Thymus (tissue), 11 donors: ENCODE measurements around the gene HSP90B1. TPM values are rescaled to one million over a fixed set of nuclear protein-coding genes. Genes with fewer than 3 reads are reported as not detected.

Experiments
- DNase-seq, 9 donors: peaks; one replicate each; pipeline ENCODE4 v3.0.0-alpha.2; 2013; ENCODE audit warnings: low spot score in 9 of 9, low read depth in 6 of 9, missing footprints in 1 of 9
- H3K27ac ChIP-seq, 2 donors: one replicate each; pipeline ENCODE4 v1.5.1; 2013; ENCODE audit warnings: control low read depth in 1 of 2, low read depth in 1 of 2, low read length in 1 of 2, mild to moderate bottlenecking in 1 of 2, moderate library complexity in 1 of 2
- H3K27me3 ChIP-seq, 2 donors: one replicate each; pipeline ENCODE4 v1.5.1; 2013; ENCODE audit warnings: low read length in 1 of 2; ENCODE audit not compliant: control insufficient read depth in 2 of 2, insufficient read depth in 1 of 2
- H3K36me3 ChIP-seq, 2 donors: one replicate each; pipeline ENCODE4 v1.5.1; 2013; ENCODE audit warnings: low read length in 1 of 2, mild to moderate bottlenecking in 1 of 2, moderate library complexity in 1 of 2; ENCODE audit not compliant: control insufficient read depth in 2 of 2, insufficient read depth in 2 of 2
- H3K4me1 ChIP-seq, 2 donors: one replicate each; pipeline ENCODE4 v1.5.1; 2013; ENCODE audit warnings: low read length in 2 of 2; ENCODE audit not compliant: control insufficient read depth in 2 of 2, insufficient read depth in 2 of 2
- H3K4me3 ChIP-seq, 2 donors: one replicate each; pipeline ENCODE4 v1.5.1; 2013; ENCODE audit warnings: low read length in 2 of 2, control low read depth in 1 of 2, mild to moderate bottlenecking in 1 of 2
- H3K9me3 ChIP-seq, 2 donors: one replicate each; pipeline ENCODE4 v1.5.1; 2013; ENCODE audit warnings: low read length in 1 of 2, mild to moderate bottlenecking in 1 of 2; ENCODE audit not compliant: control insufficient read depth in 2 of 2, insufficient read depth in 1 of 2
- WGBS: extraction: QIAGEN DNeasy Blood & Tissue Kit; methylation state at CpG from one replicate; pipeline ENCODE4 v1.1.7; 2013; 5-methylcytosine and 5-hydroxymethylcytosine counted together
- polyA plus RNA-seq: library from polyadenylated mRNA; stranded (reverse); fragments of 200-250 nt; gene quantifications from one replicate; pipeline ENCODE4 v1.2.3, GENCODE V29; 2013
- total RNA-seq: library from RNA; stranded (reverse); fragments of 120-200 nt; gene quantifications from one replicate; pipeline ENCODE4 v1.2.4, GENCODE V29; 2013
- donor health status: healthy.

The HSP90B1 gene
- total and polyA plus RNA-seq, 2 donors, result 309 to 467 TPM

DNA sequence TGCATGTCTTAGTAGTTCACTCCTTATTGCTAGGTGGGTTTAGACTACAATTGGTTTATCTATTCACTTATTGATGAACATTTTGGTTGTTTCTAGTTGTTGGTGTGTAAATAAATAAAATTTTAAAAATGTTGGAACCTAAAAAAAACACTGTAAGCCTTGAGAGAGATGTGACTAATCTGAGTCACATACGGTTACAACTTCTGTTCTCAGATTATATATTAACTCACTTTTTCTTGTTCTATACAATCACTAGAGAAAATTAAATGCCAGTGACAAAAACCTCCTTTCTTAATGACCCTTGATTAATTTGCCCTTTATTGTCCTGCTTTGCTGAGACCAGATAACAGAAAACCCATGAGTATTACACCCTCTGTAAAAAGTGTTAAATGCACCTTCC is 28.4 kb downstream of the HSP90B1 start:
- Histone ChIP-seq H3K9me3 (no peaks in the 10 kb centered on the region), H3K36me3 (peaks cover 6 to 8% of the 10 kb centered on the region in 2 donors), H3K27me3 (no peaks in the 10 kb centered on the region), H3K4me1 (peaks cover 7 to 15% of the 10 kb centered on the region in 2 donors), H3K27ac (no peak overlapping the region), H3K4me3 (no peak overlapping the region)
- 99% methylated on average over 1 of the region's 1 CpG for whole genome bisulfite sequencing
- no peak for DNase-seq

DNA sequence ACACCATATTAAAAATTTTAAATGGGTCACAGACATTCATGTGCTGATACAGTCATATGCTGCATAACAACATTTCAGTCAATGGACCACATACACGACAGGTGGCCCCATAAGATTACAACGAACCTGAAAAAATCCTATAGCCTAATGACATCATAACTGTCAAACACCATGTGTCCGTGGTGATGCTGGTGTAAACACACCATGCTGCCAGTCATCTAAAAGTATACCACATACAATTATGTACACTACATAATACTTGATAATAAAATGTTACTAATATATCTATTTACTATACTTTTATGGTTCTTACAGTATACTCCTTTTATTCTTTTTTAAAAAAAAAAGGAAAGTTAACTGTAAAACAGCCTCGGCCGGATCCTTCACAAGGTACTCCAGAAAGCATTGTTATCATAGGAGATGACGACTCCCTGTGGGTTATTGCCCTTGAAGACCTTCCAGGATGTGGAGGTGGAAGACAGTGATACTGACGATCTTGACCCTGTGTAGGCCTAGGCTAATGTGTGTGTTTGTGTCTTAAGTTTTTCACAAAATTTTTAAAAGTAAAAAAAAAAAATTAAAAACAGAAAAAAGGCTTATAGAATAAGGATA is 30.5 kb downstream of the HSP90B1 start:
- Histone ChIP-seq H3K27ac (no peak overlapping the region), H3K4me1 (peaks cover 17% of the 10 kb centered on the region in 2 donors)
- WGBS, result 92% methylated on average over 7 of the region's 7 CpGs

DNA sequence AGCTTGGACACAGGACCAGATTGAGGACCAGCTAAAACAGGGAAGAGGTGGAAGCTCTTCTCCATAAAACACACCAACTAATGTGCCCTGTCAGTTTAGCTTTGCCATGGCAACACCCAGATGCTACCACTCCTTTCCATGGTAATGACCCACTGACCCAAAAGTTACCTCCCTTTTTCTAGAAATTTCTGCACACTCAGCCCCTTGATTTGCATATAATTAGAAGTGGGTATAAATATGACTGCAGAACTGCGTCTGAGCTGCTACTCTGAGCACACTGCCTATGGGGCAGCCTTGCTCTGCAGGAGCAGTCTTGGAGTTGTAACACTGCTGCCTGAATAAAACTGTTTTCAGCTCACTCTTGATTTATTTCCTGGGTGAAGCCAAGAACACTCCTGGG is 32.3 kb downstream of the HSP90B1 start:
- 95% methylated on average over 1 of the region's 1 CpG for WGBS
- Histone ChIP-seq H3K4me3 (no peak overlapping the region), H3K4me1 (peaks cover 14 to 17% of the 10 kb centered on the region in 2 donors), H3K9me3 (no peaks in the 10 kb centered on the region), H3K36me3 (no peaks in the 10 kb centered on the region), H3K27me3 (no peaks in the 10 kb centered on the region), H3K27ac (no peak overlapping the region)
- no peak for DNase-seq

More for the DNA sequence above, 30.5 kb downstream of the HSP90B1 start:
- no peak for DNase-seq
- Histone ChIP-seq H3K9me3 (no peaks in the 10 kb centered on the region), H3K4me3 (no peak overlapping the region), H3K36me3 (no peaks in the 10 kb centered on the region), H3K27me3 (no peaks in the 10 kb centered on the region)

DNA sequence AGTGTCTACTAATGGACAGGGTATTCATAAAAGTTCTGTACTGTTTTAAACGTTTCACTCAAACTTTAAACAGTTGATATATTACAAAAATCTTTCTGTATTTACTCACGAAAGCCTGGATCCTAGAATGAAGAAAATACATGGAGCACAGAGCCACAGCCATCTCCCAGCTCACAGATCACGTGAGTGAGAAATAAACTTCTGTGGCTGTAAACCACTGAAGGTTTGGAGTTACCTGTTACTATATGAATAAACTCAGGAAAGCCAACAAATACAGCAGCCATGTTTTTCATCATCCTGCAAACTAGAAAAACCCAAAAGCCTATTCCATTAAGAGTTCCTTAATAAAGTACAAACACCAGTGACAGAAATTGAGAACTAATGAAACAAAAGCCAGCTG is 34.6 kb downstream of the HSP90B1 start:
- WGBS, result 44% methylated on average over 3 of the region's 3 CpGs
- no peaks in the 10 kb centered on the region for H3K27me3 ChIP-seq
- H3K36me3 ChIP-seq, result peaks cover 13% of the 10 kb centered on the region in 2 donors
- H3K9me3 ChIP-seq, result no peaks in the 10 kb centered on the region
- H3K27ac ChIP-seq, result peak overlapping the region in 1 of 2 donors; percentile 97
- no peak for DNase-seq
- peak overlapping the region; percentile 83 to 97 for H3K4me3 ChIP-seq
- peaks cover 17 to 21% of the 10 kb centered on the region in 2 donors for H3K4me1 ChIP-seq

DNA sequence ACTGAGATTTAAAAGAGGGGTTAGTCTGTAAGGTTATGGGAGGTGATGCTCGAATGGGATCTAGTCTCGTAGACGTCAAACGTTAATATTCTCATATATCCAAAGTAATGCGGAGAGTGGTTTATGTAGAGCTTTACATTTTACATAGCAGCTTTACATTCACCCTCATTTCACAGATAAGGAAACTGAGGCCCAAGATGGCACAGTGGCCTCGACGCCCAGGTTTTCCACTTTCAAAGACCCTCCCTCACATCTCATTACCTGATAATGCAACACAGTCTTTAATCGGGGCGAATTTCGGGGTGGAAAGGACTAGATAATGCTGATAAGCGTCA is 35.0 kb downstream of the HSP90B1 start:
- Histone ChIP-seq H3K27ac (peak overlapping the region; percentile 96 to 97), H3K4me1 (peaks cover 17 to 21% of the 10 kb centered on the region in 2 donors), H3K36me3 (peaks cover 15 to 17% of the 10 kb centered on the region in 2 donors), H3K4me3 (peak overlapping the region; percentile 83 to 97), H3K9me3 (no peaks in the 10 kb centered on the region), H3K27me3 (no peaks in the 10 kb centered on the region)
- DNase-seq, result no peak
- WGBS, result under 1% methylated on average over 11 of the region's 11 CpGs

DNA sequence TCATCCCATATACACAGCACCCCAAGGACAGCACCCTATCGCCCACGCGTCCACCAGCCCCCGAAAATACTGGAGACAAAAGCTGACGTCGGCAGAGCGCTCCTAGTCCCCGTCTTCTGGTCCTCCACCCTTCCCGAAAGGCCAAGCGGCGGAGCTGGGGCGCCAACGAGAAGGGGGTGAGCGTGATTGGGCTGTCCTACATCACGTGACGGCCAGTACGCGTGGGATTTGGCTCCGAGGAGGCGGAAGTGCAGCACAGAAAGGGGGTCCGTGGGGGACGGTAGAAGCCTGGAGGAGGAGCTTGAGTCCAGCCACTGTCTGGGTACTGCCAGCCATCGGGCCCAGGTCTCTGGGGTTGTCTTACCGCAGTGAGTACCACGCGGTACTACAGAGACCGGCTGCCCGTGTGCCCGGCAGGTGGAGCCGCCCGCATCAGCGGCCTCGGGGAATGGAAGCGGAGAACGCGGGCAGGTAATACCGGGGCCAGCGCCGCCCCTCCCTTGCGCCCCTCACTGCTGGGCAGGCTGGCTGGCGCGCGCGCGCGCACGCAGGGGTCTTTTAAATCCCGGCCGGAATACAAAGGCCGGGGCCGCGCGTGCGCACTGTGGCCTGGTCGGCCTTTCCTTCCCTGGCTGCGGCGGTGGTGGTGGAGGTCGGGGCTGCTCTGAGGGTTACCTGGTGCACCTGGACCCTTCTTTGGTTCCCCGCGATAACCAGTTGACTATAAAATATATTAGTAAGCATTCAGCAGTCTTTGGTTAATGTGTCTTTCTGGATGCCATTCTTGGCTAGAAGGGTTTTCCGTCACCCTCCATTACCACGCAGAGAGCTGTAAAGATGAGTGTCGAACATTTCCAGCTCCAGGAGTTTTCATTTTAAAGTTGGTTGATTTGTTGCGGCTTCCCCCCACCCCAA is 35.6 kb downstream of the HSP90B1 start, which contains the start of gene TDG:
Gene TDG (plus strand): TSS at position 283 of the 915 bp plus-strand sequence. CDS start 166 bp downstream, at position 449.
- H3K9me3 ChIP-seq, result no peaks in the 10 kb centered on the region
- peak; percentile 92 to 98 (median 95) for DNase-seq
- H3K27me3 ChIP-seq, result no peaks in the 10 kb centered on the region
- H3K36me3 ChIP-seq, result peaks cover 16 to 18% of the 10 kb centered on the region in 2 donors
- WGBS, result 6% methylated on average over 64 of the region's 64 CpGs
- H3K4me1 ChIP-seq, result peaks cover 17 to 21% of the 10 kb centered on the region in 2 donors
- peak within 1 kb of the TSS; percentile 96 to 97 for H3K27ac ChIP-seq
- peak within 1 kb of the TSS; percentile 83 to 97 for H3K4me3 ChIP-seq

DNA sequence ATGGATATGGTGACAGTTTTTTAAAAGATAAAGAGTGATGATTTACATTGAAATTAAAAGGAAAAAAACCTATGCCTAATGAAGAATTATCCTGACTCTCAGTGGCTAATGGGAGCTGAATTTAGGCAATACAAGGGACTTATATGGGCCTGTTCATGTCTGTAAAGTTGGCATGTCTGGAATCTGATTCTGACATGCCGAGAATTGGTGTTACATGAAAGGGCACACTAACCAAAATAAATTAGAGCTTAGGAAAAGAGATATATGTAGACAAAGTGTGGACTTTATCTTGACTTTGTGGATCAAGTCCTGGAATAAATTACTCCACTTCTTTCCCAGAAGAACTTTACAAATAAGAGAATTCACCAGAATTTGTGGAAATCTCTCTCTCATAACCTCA is 36.5 kb downstream of the HSP90B1 start:
- Histone ChIP-seq H3K4me3 (peak overlapping the region; percentile 83 to 97), H3K4me1 (peaks cover 17 to 21% of the 10 kb centered on the region in 2 donors), H3K27me3 (no peaks in the 10 kb centered on the region), H3K9me3 (no peaks in the 10 kb centered on the region), H3K36me3 (peaks cover 16 to 19% of the 10 kb centered on the region in 2 donors), H3K27ac (peak overlapping the region in 1 of 2 donors; percentile 97)
- DNase-seq, result no peak
- WGBS, result 59% methylated on average over 1 of the region's 1 CpG

DNA sequence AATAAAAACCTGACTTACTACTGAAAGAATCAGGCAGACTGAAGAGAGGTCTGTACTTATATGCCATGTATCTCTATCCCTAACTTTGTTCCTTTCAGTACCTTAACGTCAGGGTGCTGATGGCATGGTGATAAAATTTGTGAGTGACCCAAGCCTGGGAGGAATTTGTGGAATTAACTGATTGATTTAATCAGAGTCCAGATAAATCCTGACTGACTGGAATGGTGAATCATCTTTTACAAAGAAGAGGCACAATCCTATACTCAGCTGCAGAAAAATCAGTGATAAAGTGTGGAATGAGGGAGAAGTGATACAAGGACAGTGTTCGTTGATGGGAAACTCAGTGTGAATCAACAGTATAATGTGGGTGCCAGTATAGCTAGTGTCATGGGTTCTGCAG is 39.2 kb downstream of the HSP90B1 start:
- Histone ChIP-seq H3K27me3 (no peaks in the 10 kb centered on the region), H3K4me1 (peaks cover 14 to 18% of the 10 kb centered on the region in 2 donors), H3K27ac (no peak overlapping the region), H3K4me3 (no peak overlapping the region), H3K36me3 (peaks cover 20 to 27% of the 10 kb centered on the region in 2 donors), H3K9me3 (no peaks in the 10 kb centered on the region)
- no peak for DNase-seq
- 94% methylated on average over 2 of the region's 2 CpGs for WGBS

DNA sequence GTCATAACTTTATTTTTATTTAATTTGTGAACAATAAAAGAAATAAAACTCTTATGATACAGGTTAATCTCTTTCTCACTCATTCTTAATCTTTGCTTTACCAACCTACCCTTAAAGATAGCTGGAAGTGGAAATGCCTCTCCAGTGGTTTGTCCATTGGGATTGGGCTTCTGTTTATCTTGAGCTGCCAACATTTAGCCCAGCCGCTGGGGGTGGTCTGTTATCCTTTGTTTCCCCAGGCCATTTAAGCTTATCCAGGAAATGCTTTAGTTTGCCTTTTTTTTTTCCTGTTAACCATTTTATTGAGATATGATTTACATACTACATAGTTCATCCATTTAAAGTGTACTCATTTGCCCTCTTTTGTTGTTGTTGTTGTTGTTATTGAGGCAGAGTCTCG is 43.7 kb downstream of the HSP90B1 start:
- 97% methylated on average over 2 of the region's 2 CpGs for WGBS
- H3K36me3 ChIP-seq, result peaks cover 26 to 41% of the 10 kb centered on the region in 2 donors

More for the DNA sequence above, 43.7 kb downstream of the HSP90B1 start:
- peaks cover 0 to 1% of the 10 kb centered on the region in 2 donors for H3K4me1 ChIP-seq
- no peak overlapping the region for H3K4me3 ChIP-seq
- no peak for DNase-seq
- H3K27me3 ChIP-seq, result no peaks in the 10 kb centered on the region
- H3K9me3 ChIP-seq, result no peaks in the 10 kb centered on the region
- H3K27ac ChIP-seq, result no peak overlapping the region
